Testis (tissue), 3 donors: ENCODE results near the gene WDR37. TPM values are rescaled to one million over a fixed set of nuclear protein-coding genes. Genes with fewer than 3 reads are reported as not detected.

Source experiments
- DNase-seq: peaks from one replicate; pipeline ENCODE4 v3.0.0-alpha.2; 2019
- H3K27ac ChIP-seq, 2 donors: fragments of 200-600 bp; sonication (generic); one replicate each; pipeline ENCODE4 v1.5.1; 2019
- H3K27me3 ChIP-seq: fragments of 200-600 bp; sonication (generic); one replicate; pipeline ENCODE4 v1.5.1; 2019
- H3K36me3 ChIP-seq: fragments of 200-600 bp; sonication (generic); one replicate; pipeline ENCODE4 v1.5.1; 2017; ENCODE audit warnings: low read depth; ENCODE audit errors: missing control alignments
- H3K4me1 ChIP-seq: fragments of 200-600 bp; sonication (generic); one replicate; pipeline ENCODE4 v1.5.1; 2019
- H3K4me3 ChIP-seq, 2 donors: fragments of 200-600 bp; sonication (generic); one replicate each; pipeline ENCODE4 v1.5.1; 2017 to 2019
- H3K9me3 ChIP-seq: fragments of 200-600 bp; sonication (generic); one replicate; pipeline ENCODE4 v1.5.1; 2017
- CTCF ChIP-seq, 3 experiments: fragments of 450-650 bp in 2 of 3; fragments of 200-600 bp in 1 of 3; sonication (generic) in 1 of 3; IDR thresholded peaks; one replicate each; pipeline ENCODE4 v1.5.1; 2016 to 2019; ENCODE audit warnings: antibody characterized with exemption in 3 of 3, mild to moderate bottlenecking in 2 of 3, moderate library complexity in 1 of 3
- POLR2A ChIP-seq: fragments of 450-650 bp; IDR thresholded peaks from one replicate; pipeline ENCODE4 v1.6.1; 2017; ENCODE audit warnings: antibody characterized with exemption, mild to moderate bottlenecking, moderate library complexity
- WGBS, 2 donors: methylation state at CpG; one replicate each; pipeline ENCODE4 v1.1.5; 2018; 5-methylcytosine and 5-hydroxymethylcytosine counted together
- intact Hi-C: fragments of 100-400 bp; cut with DNase I; formaldehyde crosslinking; loops from one replicate; pipeline ENCODE4 v1.15.1; 2023; ENCODE audit warnings: low total_unique reads
- polyA plus RNA-seq: library from polyadenylated mRNA; stranded (reverse); fragments of 350-450 nt; fragmentation: Illumina TruSeq; extraction: RNeasy Lipid Tissue Mini Kit (QIAGEN cat#74804); gene quantifications from one replicate; pipeline ENCODE4 v1.2.3, GENCODE V29; 2014; ENCODE audit warnings: low read depth, low replicate concordance; ENCODE audit not compliant: insufficient read depth
- total RNA-seq, 2 donors: library from RNA; depleted of rRNA; stranded (reverse); fragments of >200 nt; gene quantifications; one replicate each; pipeline ENCODE4 v1.2.3, GENCODE V29; 2016

WDR37 gene
- total and polyA plus RNA-seq, 3 donors from 2014 or later, result 29.3 to 46.9 (median 40.2) TPM

DNA sequence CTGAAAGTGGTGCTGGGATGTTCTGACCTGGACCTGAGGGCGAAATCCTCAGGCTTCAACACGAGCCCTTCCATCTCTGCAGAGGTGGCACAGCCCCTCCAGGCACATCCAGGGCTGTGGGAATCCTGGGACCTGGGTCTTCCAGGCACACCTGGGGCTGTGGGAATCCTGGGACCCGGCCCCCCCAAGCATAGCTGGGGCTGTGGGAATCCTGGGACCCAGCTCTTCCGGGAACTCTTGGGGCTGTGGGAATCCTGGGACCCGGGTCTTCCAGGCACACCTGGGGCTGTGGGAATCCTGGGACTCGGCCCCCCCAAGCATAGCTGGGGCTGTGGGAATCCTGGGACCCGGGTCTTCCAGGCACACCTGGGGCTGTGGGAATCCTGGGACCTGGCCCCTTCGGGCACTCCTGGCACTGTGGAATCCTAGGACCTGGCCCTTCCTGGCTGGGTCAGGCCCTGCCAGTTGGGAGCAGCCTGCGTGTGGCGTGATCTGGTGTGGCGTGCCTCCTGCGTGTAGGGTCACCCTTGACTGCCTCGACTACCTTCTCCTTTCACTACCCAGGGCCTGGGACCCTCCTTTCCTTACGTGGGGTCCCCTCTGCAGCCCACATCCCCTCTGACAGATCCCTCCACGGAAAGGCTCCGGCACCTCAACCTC lies 124.0 kb downstream of the WDR37 start:
- no peak for DNase-seq
- Histone ChIP-seq H3K4me1 (peaks cover 3% of the 10 kb centered on the region), H3K27ac (no peak overlapping the region), H3K27me3 (no peaks in the 10 kb centered on the region), H3K4me3 (no peak overlapping the region), H3K36me3 (no peaks in the 10 kb centered on the region), H3K9me3 (no peaks in the 10 kb centered on the region)
- WGBS, 2 donors, result 84 to 89% methylated on average over 7 to 13 of the region's 16 CpGs
- intact Hi-C loops, result no loop called here
- TF ChIP-seq POLR2A (no peak), CTCF (IDR thresholded peaks at IDR 0.05) (no peak)

DNA sequence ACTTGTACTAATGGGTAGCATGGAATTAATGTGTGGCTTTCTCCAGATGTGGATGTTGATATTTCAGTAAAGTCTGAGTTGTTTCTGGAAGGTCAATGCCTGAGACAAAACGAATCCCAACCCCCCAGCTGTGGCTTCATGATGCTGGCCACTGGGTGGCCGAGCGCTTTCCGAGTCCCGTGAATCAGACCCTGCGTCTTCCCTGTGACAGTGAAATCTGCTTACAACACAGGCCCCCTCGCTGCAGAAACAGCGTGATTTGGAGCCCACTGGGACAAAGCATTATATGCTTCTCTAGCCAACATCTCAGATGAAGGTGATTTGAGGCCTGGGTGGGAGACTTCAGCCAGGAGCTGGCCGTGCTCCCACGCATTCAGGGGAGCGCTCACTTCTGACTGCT lies 124.7 kb downstream of the WDR37 start:
- Histone ChIP-seq H3K27me3 (no peaks in the 10 kb centered on the region), H3K27ac (no peak overlapping the region), H3K36me3 (no peaks in the 10 kb centered on the region), H3K4me1 (peaks cover 3% of the 10 kb centered on the region), H3K4me3 (no peak overlapping the region), H3K9me3 (no peaks in the 10 kb centered on the region)
- intact Hi-C loops, result no loop called here
- WGBS, 2 donors, result 64 to 73% methylated on average over 10 to 11 of the region's 11 CpGs
- no peak for DNase-seq
- TF ChIP-seq POLR2A (no peak), CTCF (IDR thresholded peaks at IDR 0.05) (no peak)

Other genes with a start within 250 kb of the WDR37 start
- gene LARP4B, start 124.7 kb upstream of the WDR37 start, total RNA-seq, result 10 to 100 TPM; 95.3 to 98.6 TPM
- gene LARP4B, start 124.7 kb upstream of the WDR37 start, polyA plus RNA-seq, result 54.2 TPM
- 10 to 100 TPM; 54.9 to 57.2 TPM for gene GTPBP4, start 68.0 kb upstream of the WDR37 start, total RNA-seq
- gene GTPBP4, start 68.0 kb upstream of the WDR37 start, polyA plus RNA-seq, result 81.8 TPM
- gene IDI2, start 30.5 kb upstream of the WDR37 start, total RNA-seq, result 1 to 10 TPM in 1 of 2 donors, not detected in 1; 1.1 TPM
- gene IDI2, start 30.5 kb upstream of the WDR37 start, polyA plus RNA-seq, result 0.79 TPM
- gene IDI1, start 7.3 kb upstream of the WDR37 start, total RNA-seq, result 10 to 100 TPM; 36.9 to 43.7 TPM
- 52.1 TPM for gene IDI1, start 7.3 kb upstream of the WDR37 start, polyA plus RNA-seq